ENCODE data around the gene LIMCH1.

Gene LIMCH1

GRCh38 chr4:41746440-41747229, 208.7 kb downstream of the LIMCH1 start:
- no peak for TF ChIP-seq POLR2AphosphoS5 (IDR thresholded peaks at IDR 0.05; ENCODE audit: low read depth, low read length)
- no peak for TF ChIP-seq SIN3A (IDR thresholded peaks at IDR 0.05; ENCODE audit: borderline replicate concordance, insufficient read depth, low read length)
- TF ChIP-seq TAF1 (IDR thresholded peaks at IDR 0.05; ENCODE audit: borderline replicate concordance, insufficient read depth, low read length), result no peak
- TF ChIP-seq, protein P1, sequence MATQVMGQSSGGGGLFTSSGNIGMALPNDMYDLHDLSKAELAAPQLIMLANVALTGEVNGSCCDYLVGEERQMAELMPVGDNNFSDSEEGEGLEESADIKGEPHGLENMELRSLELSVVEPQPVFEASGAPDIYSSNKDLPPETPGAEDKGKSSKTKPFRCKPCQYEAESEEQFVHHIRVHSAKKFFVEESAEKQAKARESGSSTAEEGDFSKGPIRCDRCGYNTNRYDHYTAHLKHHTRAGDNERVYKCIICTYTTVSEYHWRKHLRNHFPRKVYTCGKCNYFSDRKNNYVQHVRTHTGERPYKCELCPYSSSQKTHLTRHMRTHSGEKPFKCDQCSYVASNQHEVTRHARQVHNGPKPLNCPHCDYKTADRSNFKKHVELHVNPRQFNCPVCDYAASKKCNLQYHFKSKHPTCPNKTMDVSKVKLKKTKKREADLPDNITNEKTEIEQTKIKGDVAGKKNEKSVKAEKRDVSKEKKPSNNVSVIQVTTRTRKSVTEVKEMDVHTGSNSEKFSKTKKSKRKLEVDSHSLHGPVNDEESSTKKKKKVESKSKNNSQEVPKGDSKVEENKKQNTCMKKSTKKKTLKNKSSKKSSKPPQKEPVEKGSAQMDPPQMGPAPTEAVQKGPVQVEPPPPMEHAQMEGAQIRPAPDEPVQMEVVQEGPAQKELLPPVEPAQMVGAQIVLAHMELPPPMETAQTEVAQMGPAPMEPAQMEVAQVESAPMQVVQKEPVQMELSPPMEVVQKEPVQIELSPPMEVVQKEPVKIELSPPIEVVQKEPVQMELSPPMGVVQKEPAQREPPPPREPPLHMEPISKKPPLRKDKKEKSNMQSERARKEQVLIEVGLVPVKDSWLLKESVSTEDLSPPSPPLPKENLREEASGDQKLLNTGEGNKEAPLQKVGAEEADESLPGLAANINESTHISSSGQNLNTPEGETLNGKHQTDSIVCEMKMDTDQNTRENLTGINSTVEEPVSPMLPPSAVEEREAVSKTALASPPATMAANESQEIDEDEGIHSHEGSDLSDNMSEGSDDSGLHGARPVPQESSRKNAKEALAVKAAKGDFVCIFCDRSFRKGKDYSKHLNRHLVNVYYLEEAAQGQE (IDR thresholded peaks at IDR 0.05; ENCODE audit: insufficient read depth in 1 of 2, low read depth in 2 of 2, low read length in 2 of 2), result no peak
- no peak for TF ChIP-seq FOXP2 (optimal IDR thresholded peaks at IDR 0.05; ENCODE audit: borderline replicate concordance, extremely low read depth, extremely low read length, insufficient read depth)

DNA sequence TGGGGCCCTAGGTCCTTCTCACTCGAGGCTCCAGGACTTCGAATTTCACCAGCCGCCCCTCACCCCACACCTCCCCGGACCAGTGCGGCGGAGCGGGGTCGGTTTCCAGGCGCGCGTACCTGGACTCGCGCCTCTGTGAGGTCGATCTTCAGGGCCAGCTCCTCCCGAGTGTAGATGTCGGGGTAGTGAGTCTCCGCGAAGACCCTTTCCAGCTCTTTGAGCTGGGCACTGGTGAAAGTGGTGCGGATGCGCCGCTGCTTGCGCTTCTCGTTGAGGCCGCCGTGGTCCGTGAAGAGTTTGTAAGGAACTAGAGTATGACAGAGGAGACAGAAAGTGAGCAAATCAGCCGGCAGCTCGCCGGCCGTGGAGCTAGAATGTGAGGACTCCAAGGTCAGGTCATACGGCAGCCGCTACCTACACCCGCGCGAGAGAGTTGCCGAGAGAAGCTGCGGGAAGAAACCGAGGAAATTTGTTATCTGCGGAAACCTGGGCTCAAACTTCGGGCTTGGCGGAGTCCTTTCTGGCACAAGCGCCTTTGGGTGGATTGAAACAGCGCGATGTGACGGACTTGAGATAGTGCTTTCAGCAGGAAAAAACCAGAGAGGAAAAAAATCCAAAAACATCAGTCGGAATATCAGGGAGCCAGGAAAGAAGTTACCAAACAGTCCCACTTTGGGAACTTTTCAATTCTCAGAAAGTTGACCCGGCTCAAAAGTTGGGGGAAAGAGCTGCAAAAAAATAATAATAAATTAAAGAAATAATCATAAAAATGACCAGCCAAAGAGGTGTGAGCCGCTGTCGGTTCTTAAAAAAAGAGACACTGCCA, 209.5 kb downstream of the LIMCH1 start:
- TF ChIP-seq, protein P1 (IDR thresholded peaks at IDR 0.05; ENCODE audit: insufficient read depth in 1 of 2, low read depth in 2 of 2, low read length in 2 of 2), result no peak
- TF ChIP-seq FOXP2 (optimal IDR thresholded peaks at IDR 0.05; ENCODE audit: borderline replicate concordance, extremely low read depth, extremely low read length, insufficient read depth) (no peak), TAF1 (IDR thresholded peaks at IDR 0.05; ENCODE audit: borderline replicate concordance, insufficient read depth, low read length) (no peak), POLR2AphosphoS5 (IDR thresholded peaks at IDR 0.05; ENCODE audit: low read depth, low read length) (no peak), SIN3A (IDR thresholded peaks at IDR 0.05; ENCODE audit: borderline replicate concordance, insufficient read depth, low read length) (no peak)

GRCh38 chr4:41748074-41748570, 210.2 kb downstream of the LIMCH1 start:
- no peak for TF ChIP-seq TAF1 (IDR thresholded peaks at IDR 0.05; ENCODE audit: borderline replicate concordance, insufficient read depth, low read length)
- TF ChIP-seq POLR2AphosphoS5 (IDR thresholded peaks at IDR 0.05; ENCODE audit: low read depth, low read length), result no peak
- no peak for TF ChIP-seq FOXP2 (optimal IDR thresholded peaks at IDR 0.05; ENCODE audit: borderline replicate concordance, extremely low read depth, extremely low read length, insufficient read depth)
- TF ChIP-seq SIN3A (IDR thresholded peaks at IDR 0.05; ENCODE audit: borderline replicate concordance, insufficient read depth, low read length), result no peak
- TF ChIP-seq, protein P1 (IDR thresholded peaks at IDR 0.05; ENCODE audit: insufficient read depth in 1 of 2, low read depth in 2 of 2, low read length in 2 of 2), result no peak

GRCh38 chr4:41748571-41749475, 210.9 kb downstream of the LIMCH1 start, which contains the start of gene PHOX2B:
Gene PHOX2B, minus strand, starts transcription at chr4:41748725. Its CDS starts 115 bp downstream, at chr4:41748610.
- TF ChIP-seq POLR2AphosphoS5 (IDR thresholded peaks at IDR 0.05; ENCODE audit: low read depth, low read length) (no peak), TAF1 (IDR thresholded peaks at IDR 0.05; ENCODE audit: borderline replicate concordance, insufficient read depth, low read length) (no peak), SIN3A (IDR thresholded peaks at IDR 0.05; ENCODE audit: borderline replicate concordance, insufficient read depth, low read length) (no peak), FOXP2 (optimal IDR thresholded peaks at IDR 0.05; ENCODE audit: borderline replicate concordance, extremely low read depth, extremely low read length, insufficient read depth) (no peak)
- TF ChIP-seq, protein P1 (IDR thresholded peaks at IDR 0.05; ENCODE audit: insufficient read depth in 1 of 2, low read depth in 2 of 2, low read length in 2 of 2), result no peak

Measured in PFSK-1 (cell line).